Heart left ventricle (tissue), 13 donors: Measurements from ENCODE around the gene BUB1B.

Source experiments
- POLR2A ChIP-seq, 2 donors: fragments of 450-650 bp; IDR thresholded peaks; one replicate each; pipeline ENCODE4 v1.6.1; 2017; ENCODE audit warnings: antibody characterized with exemption in 2 of 2, mild to moderate bottlenecking in 2 of 2, moderate library complexity in 2 of 2
- TF ChIP-seq, protein P1 (sequence below), 12 donors: fragments of 200-600 bp; sonication (generic) in 4 of 12; IDR thresholded peaks; one replicate each; pipeline versions ENCODE4 v1.5.0 to v1.8.0; 2018 to 2022; ENCODE audit warnings: antibody characterized with exemption in 12 of 12, mild to moderate bottlenecking in 5 of 12
- donor health status: ischemic (EF 13 %, LVEDD 7.1; RV severe dilation, severe dysfunction).
- donor health status: DM: no; HTN: yes; CAD: no.
- donor health status: DM: no; HTN: no; CAD: no.
- donor health status: ischemic (EF 25% LVEDD 6.9; RV normal size, moderate dysfunction).
- donor health status: ischemic (EF 25% LVEDD 5.7; RV mildly dilated, moderate dysfunction).
- donor health status: ischemic (EF 35%, LVEDD 5.7; RV mildly dilated, moderate dysfunction).
- donor health status: nonischemic (EF 11% LVEDD 7.7; RV severe dilation, severe dysfunction).
- donor health status: DM: yes; HTN: yes; CAD: no.
- donor health status: PGD.
- donor health status: ischemic (EF 29% LVEDD 5.4; RV normal size, mild dysfunction).
- donor health status: nonischemic (EF 23%, LVEDD 6.1; RV moderate dilation, normal function).

DNA sequence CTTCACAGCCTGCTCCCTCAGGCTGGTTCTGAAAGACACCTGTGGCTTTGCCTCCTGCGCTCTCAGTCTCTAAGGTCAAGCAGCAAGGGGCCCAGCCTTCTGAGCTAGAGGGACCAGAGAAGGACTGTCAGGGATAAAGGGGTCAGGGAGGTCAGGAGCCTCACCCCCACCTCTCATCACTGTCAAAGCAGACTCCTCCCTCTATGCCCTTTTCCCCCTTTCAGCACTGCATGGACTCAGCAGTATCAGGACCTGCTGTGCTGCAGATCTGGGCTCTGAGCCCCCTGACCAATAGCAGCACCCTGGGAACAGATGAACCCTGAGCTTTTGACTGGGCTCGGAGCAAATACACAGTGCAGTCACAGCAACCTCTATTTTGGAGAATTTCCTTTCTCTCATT, 49.0 kb upstream of the BUB1B start:
- TF ChIP-seq, protein P1, sequence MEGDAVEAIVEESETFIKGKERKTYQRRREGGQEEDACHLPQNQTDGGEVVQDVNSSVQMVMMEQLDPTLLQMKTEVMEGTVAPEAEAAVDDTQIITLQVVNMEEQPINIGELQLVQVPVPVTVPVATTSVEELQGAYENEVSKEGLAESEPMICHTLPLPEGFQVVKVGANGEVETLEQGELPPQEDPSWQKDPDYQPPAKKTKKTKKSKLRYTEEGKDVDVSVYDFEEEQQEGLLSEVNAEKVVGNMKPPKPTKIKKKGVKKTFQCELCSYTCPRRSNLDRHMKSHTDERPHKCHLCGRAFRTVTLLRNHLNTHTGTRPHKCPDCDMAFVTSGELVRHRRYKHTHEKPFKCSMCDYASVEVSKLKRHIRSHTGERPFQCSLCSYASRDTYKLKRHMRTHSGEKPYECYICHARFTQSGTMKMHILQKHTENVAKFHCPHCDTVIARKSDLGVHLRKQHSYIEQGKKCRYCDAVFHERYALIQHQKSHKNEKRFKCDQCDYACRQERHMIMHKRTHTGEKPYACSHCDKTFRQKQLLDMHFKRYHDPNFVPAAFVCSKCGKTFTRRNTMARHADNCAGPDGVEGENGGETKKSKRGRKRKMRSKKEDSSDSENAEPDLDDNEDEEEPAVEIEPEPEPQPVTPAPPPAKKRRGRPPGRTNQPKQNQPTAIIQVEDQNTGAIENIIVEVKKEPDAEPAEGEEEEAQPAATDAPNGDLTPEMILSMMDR (IDR thresholded peaks at IDR 0.05) = no peak
- no peak for TF ChIP-seq POLR2A (IDR thresholded peaks at IDR 0.05)
